DOHH2 (cell line): ENCODE measurements around the gene DNAAF5.

Experiments used
- H3F3A ChIP-seq: fragments of 200-600 bp; sonication (generic), shearing (Covaris generic); 2 replicates; pipeline ENCODE4 v1.6.0; 2016; ENCODE audit warnings: antibody characterized with exemption, mild to moderate bottlenecking; ENCODE audit not compliant: control insufficient read depth, insufficient read depth
- H3K27ac ChIP-seq: fragments of 200-600 bp; sonication (generic); 2 replicates; pipeline ENCODE4 v1.5.1; 2014; ENCODE audit warnings: low read depth, mild to moderate bottlenecking, low read length, moderate library complexity
- H3K27me3 ChIP-seq: fragments of 200-600 bp; sonication (generic); 2 replicates; pipeline ENCODE4 v1.6.1; 2014; ENCODE audit warnings: mild to moderate bottlenecking, low read length, mixed read lengths; ENCODE audit not compliant: control insufficient read depth
- H3K36me3 ChIP-seq: fragments of 200-600 bp; sonication (generic); 2 replicates; pipeline ENCODE4 v1.6.1; 2014; ENCODE audit warnings: mild to moderate bottlenecking, low read length, moderate library complexity, mixed read lengths; ENCODE audit not compliant: control insufficient read depth
- H3K4me1 ChIP-seq: fragments of 200-600 bp; sonication (generic); 2 replicates; pipeline ENCODE4 v1.6.1; 2014; ENCODE audit warnings: mild to moderate bottlenecking, low read length, mixed read lengths; ENCODE audit not compliant: control insufficient read depth
- H3K4me2 ChIP-seq: fragments of 200-600 bp; sonication (generic); 2 replicates; pipeline ENCODE4 v1.6.0; 2014; ENCODE audit warnings: mild to moderate bottlenecking, low read length, moderate library complexity
- H3K4me3 ChIP-seq: fragments of 200-600 bp; sonication (generic); 2 replicates; pipeline ENCODE4 v1.5.1; 2014; ENCODE audit warnings: mild to moderate bottlenecking, low read length, mixed read lengths
- H3K79me2 ChIP-seq: fragments of 200-600 bp; sonication (generic); 2 replicates; pipeline ENCODE4 v1.6.1; 2014; ENCODE audit warnings: mild to moderate bottlenecking, low read length, mixed read lengths; ENCODE audit not compliant: control insufficient read depth
- H3K9me2 ChIP-seq: fragments of 200-600 bp; sonication (generic); replicated peaks from 2 replicates; pipeline ENCODE4 v1.6.1; 2014; ENCODE audit warnings: mild to moderate bottlenecking, low read length, mixed read lengths; ENCODE audit not compliant: control insufficient read depth
- H3K9me3 ChIP-seq: fragments of 200-600 bp; sonication (generic); 2 replicates; pipeline ENCODE4 v1.6.1; 2014; ENCODE audit warnings: antibody characterized with exemption, low read length, mixed read lengths; ENCODE audit not compliant: control insufficient read depth, insufficient read depth
- H4K20me1 ChIP-seq: fragments of 200-600 bp; sonication (generic); 2 replicates; pipeline ENCODE4 v1.6.0; 2014; ENCODE audit warnings: low read depth, mild to moderate bottlenecking, antibody characterized with exemption, low read length, moderate library complexity; ENCODE audit not compliant: control insufficient read depth, insufficient read depth
- EZH2phosphoT487 ChIP-seq: fragments of 200-600 bp; sonication (generic); IDR thresholded peaks from 2 replicates; pipeline ENCODE4 v1.6.1; 2017; ENCODE audit warnings: borderline replicate concordance, mild to moderate bottlenecking, antibody characterized with exemption, low read length, moderate library complexity, mixed read lengths
- TF ChIP-seq, protein P1 (sequence below): fragments of 200-600 bp; sonication (generic); IDR thresholded peaks from one replicate; pipeline ENCODE4 v1.5.1; 2014; ENCODE audit warnings: antibody characterized with exemption, mild to moderate bottlenecking, low read depth, low read length; ENCODE audit not compliant: poor library complexity, severe bottlenecking

Gene DNAAF5

GRCh38 chr7:744854-745430, 18.4 kb downstream of the DNAAF5 start:
- Histone ChIP-seq H3K27me3 (no peaks in the 10 kb centered on the region), H3K4me3 (no peak overlapping the region), H3K4me1 (no peaks in the 10 kb centered on the region), H3K4me2 (no peak overlapping the region), H3K27ac (no peak overlapping the region), H4K20me1 (no peaks in the 10 kb centered on the region), H3K9me2 (no peaks in the 10 kb centered on the region), H3K9me3 (no peaks in the 10 kb centered on the region), H3K36me3 (peaks cover 63% of the 10 kb centered on the region), H3K79me2 (peaks cover 61% of the 10 kb centered on the region), H3F3A (no peaks in the 10 kb centered on the region)
- TF ChIP-seq EZH2phosphoT487, result no peak
- TF ChIP-seq, protein P1, sequence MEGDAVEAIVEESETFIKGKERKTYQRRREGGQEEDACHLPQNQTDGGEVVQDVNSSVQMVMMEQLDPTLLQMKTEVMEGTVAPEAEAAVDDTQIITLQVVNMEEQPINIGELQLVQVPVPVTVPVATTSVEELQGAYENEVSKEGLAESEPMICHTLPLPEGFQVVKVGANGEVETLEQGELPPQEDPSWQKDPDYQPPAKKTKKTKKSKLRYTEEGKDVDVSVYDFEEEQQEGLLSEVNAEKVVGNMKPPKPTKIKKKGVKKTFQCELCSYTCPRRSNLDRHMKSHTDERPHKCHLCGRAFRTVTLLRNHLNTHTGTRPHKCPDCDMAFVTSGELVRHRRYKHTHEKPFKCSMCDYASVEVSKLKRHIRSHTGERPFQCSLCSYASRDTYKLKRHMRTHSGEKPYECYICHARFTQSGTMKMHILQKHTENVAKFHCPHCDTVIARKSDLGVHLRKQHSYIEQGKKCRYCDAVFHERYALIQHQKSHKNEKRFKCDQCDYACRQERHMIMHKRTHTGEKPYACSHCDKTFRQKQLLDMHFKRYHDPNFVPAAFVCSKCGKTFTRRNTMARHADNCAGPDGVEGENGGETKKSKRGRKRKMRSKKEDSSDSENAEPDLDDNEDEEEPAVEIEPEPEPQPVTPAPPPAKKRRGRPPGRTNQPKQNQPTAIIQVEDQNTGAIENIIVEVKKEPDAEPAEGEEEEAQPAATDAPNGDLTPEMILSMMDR, result no peak

DNA sequence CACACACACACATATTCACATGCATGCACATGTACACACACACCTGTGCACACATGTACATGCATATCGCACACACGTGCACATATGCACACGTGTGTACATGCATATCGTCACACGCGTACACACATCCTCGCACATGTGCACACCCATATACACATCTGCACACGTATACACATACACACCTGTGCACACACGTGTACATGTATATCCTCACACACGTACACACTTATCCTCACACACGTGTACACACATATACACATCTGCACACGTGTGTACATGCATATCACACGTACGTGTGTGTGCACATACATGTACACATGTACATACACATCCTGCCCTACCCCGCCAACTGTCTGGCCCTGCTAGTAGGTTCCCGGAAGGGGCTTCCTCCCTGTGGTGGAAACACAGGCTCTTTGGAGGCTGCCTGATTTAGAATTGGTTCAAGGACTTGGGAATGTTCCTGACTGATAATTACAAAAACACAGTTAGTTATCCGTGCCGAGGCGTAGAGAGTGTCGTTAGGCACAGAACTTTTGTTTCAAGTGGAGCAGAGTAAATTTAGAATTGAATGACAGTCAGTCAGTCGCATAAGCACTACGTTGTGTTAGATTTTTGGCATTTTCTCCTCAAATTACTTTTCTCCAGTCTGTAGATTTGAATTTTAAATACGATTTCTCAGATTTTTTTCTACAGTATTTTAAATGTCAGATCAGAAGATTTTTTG, 19.1 kb downstream of the DNAAF5 start:
- Histone ChIP-seq H4K20me1 (no peaks in the 10 kb centered on the region), H3K4me3 (no peak overlapping the region), H3K79me2 (peaks cover 61% of the 10 kb centered on the region), H3F3A (no peaks in the 10 kb centered on the region), H3K9me3 (no peaks in the 10 kb centered on the region), H3K27me3 (no peaks in the 10 kb centered on the region), H3K4me1 (no peaks in the 10 kb centered on the region), H3K27ac (no peak overlapping the region), H3K9me2 (no peaks in the 10 kb centered on the region), H3K36me3 (peaks cover 63% of the 10 kb centered on the region), H3K4me2 (no peak overlapping the region)
- TF ChIP-seq, protein P1, result no peak
- no peak for TF ChIP-seq EZH2phosphoT487

GRCh38 chr7:746155-747061, 19.9 kb downstream of the DNAAF5 start:
- H3F3A ChIP-seq, result no peaks in the 10 kb centered on the region
- TF ChIP-seq, protein P1, result no peak
- no peak for TF ChIP-seq EZH2phosphoT487
- H3K4me2 ChIP-seq, result no peak overlapping the region
- H3K9me2 ChIP-seq, result no peaks in the 10 kb centered on the region
- no peaks in the 10 kb centered on the region for H3K4me1 ChIP-seq
- H4K20me1 ChIP-seq, result no peaks in the 10 kb centered on the region
- H3K27ac ChIP-seq, result no peak overlapping the region
- H3K36me3 ChIP-seq, result peaks cover 63% of the 10 kb centered on the region
- H3K27me3 ChIP-seq, result no peaks in the 10 kb centered on the region
- H3K4me3 ChIP-seq, result no peak overlapping the region
- peaks cover 58% of the 10 kb centered on the region for H3K79me2 ChIP-seq
- no peaks in the 10 kb centered on the region for H3K9me3 ChIP-seq
